ACHN (cell line): Measurements from ENCODE around the gene ZNF335.
"Not testable (repeated sequence)": the region's sequence is repeated elsewhere in the genome, so short reads cannot be mapped to it uniquely, and the experiment has no call there.

ENCODE experiments used
- DNase-seq: peaks from one replicate; pipeline ENCODE4 v3.0.0-alpha.2; 2015
- in situ Hi-C: cut with HindIII; loops from 2 replicates; pipeline ENCODE4 v1.10.0; 2017; ENCODE audit warnings: low sequenced_read_pairs, low pct_ligation_motif_present, low pct_unique_long_range_greater_than_20kb

ZNF335 gene

GRCh38 chr20:45944151-45944964 is 27.6 kb downstream of the ZNF335 start:
- in situ Hi-C loops: no loop called here
- DNase-seq: peak; percentile 25

GRCh38 chr20:45943613-45944012 is 28.4 kb downstream of the ZNF335 start:
- in situ Hi-C loops: no loop called here
- DNase-seq: no peak

GRCh38 chr20:45940469-45940868 is 31.5 kb downstream of the ZNF335 start:
- no peak for DNase-seq
- in situ Hi-C loops: no loop called here

- DNase-seq: no peak
- in situ Hi-C loops: no loop called here
These were observed 31.9 kb downstream of the ZNF335 start for GRCh38 chr20:45940053-45940452.

GRCh38 chr20:45938727-45939438 is 33.1 kb downstream of the ZNF335 start:
- DNase-seq: no peak
- in situ Hi-C loops: no loop called here

GRCh38 chr20:45937765-45938164 is 34.2 kb downstream of the ZNF335 start:
- no peak for DNase-seq
- in situ Hi-C loops: no loop called here

GRCh38 chr20:45935416-45936046 is 36.5 kb downstream of the ZNF335 start:
- in situ Hi-C loops: no loop called here
- no peak for DNase-seq

GRCh38 chr20:45934586-45935415 is 37.2 kb downstream of the ZNF335 start, which contains the start of gene PCIF1:
Gene PCIF1 (plus strand): TSS chr20:45934683. CDS start chr20:45939000, 4,317 bp downstream.
- peak; percentile 94 for DNase-seq
- in situ Hi-C loops: no loop called here

- in situ Hi-C loops: no loop called here
- DNase-seq: peak; percentile 27
These were observed 37.9 kb downstream of the ZNF335 start for GRCh38 chr20:45934046-45934585.

GRCh38 chr20:45933266-45934045 is 38.5 kb downstream of the ZNF335 start:
- in situ Hi-C loops: no loop called here
- DNase-seq: peak; percentile 77

GRCh38 chr20:45931680-45932079 is 40.3 kb downstream of the ZNF335 start:
- DNase-seq, in situ Hi-C loops: not testable (repeated sequence)

- in situ Hi-C loops: no loop called here
These were observed 44.7 kb downstream of the ZNF335 start for GRCh38 chr20:45927071-45927878.

GRCh38 chr20:45926731-45927070 is 45.3 kb downstream of the ZNF335 start:
- no peak for DNase-seq
- in situ Hi-C loops: no loop called here

More at GRCh38 chr20:45927071-45927878, 44.7 kb downstream of the ZNF335 start:
- no peak for DNase-seq

- in situ Hi-C loops: no loop called here
- no peak for DNase-seq
These were observed 46.0 kb downstream of the ZNF335 start for GRCh38 chr20:45925821-45926506.

GRCh38 chr20:45924391-45925261 is 47.4 kb downstream of the ZNF335 start:
- DNase-seq: no peak
- in situ Hi-C loops: no loop called here
